UCSD-AML1 (cell line): ENCODE results near the gene MYL7.
A peak's percentile ranks its signal among the peaks of the same experiment; 100 is the strongest.
"Not testable (repeated sequence)": the region's sequence is repeated elsewhere in the genome, so short reads cannot be mapped to it uniquely, and the experiment has no call there.

Experiments
- DNase-seq: peaks from one replicate; lab custom pipeline; 2025; ENCODE audit not compliant: unreplicated experiment; lab: John Stamatoyannopoulos, UW

Gene MYL7

GRCh38 chr7:44133295-44133694, 7.8 kb downstream of the MYL7 start:
- DNase-seq, result no peak

- DNase-seq, result no peak
Measured at GRCh38 chr7:44132039-44132438, 9.1 kb downstream of the MYL7 start.

- peak; percentile 19 for DNase-seq
Measured at GRCh38 chr7:44131173-44132029, 9.7 kb downstream of the MYL7 start.

- DNase-seq, result no peak
Measured at GRCh38 chr7:44128721-44129582, 12.2 kb downstream of the MYL7 start.

GRCh38 chr7:44127161-44127560, 14.0 kb downstream of the MYL7 start:
- no peak for DNase-seq

- DNase-seq, result not testable (repeated sequence)
Measured at GRCh38 chr7:44126574-44126973, 14.6 kb downstream of the MYL7 start.

- DNase-seq, result no peak
Measured at GRCh38 chr7:44124822-44125202, 16.3 kb downstream of the MYL7 start.

GRCh38 chr7:44123190-44124003, 17.7 kb downstream of the MYL7 start, which contains the start of gene POLD2:
TSS of gene POLD2 (minus strand) at chr7:44123548. CDS start at chr7:44122053, 1,495 bp downstream.
- DNase-seq, result peak; percentile 90

- DNase-seq, result no peak
Measured at GRCh38 chr7:44122529-44122928, 18.6 kb downstream of the MYL7 start.

GRCh38 chr7:44121761-44122420, 19.2 kb downstream of the MYL7 start:
- DNase-seq, result no peak

- no peak for DNase-seq
Measured at GRCh38 chr7:44120395-44120794, 20.7 kb downstream of the MYL7 start.

- no peak for DNase-seq
Measured at GRCh38 chr7:44119829-44120380, 21.2 kb downstream of the MYL7 start.

GRCh38 chr7:44117801-44118429, 23.2 kb downstream of the MYL7 start:
- no peak for DNase-seq

GRCh38 chr7:44116789-44117666, 24.1 kb downstream of the MYL7 start:
- DNase-seq, result no peak

GRCh38 chr7:44116087-44116788, 24.9 kb downstream of the MYL7 start:
- no peak for DNase-seq

- no peak for DNase-seq
Measured at GRCh38 chr7:44114586-44115310, 26.4 kb downstream of the MYL7 start.

GRCh38 chr7:44113764-44114354, 27.3 kb downstream of the MYL7 start:
- no peak for DNase-seq
